Measurements from ENCODE around the gene ZFAND4.
"Not testable (repeated sequence)": the region's sequence is repeated elsewhere in the genome, so short reads cannot be mapped to it uniquely, and the experiment has no call there.

The ZFAND4 gene

DNA sequence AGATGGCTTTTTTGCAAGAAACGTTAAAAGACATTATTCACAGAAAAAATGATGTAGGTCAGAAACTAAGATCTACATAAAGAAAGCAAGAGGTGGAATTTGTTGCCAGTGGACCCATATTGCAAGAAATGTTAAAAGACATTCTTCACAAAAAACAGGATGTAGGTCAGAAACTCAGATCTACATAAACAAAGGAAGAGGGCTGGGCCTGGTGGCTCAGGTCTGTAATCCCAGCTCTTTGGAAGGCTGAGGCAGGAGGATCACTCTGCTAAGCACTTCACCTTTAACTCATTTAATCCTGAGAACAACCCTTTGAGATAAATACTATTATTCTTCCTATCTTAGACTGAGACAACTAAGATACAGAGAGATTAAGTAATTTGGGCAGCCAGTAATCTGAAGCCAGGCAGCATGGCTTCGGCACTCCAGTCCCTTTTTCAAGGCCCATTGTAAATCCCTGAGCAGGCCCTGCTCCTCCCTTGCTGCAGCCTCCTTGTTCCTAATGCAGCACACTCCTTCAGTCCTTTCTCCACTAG lies 11.6 kb downstream of the ZFAND4 start:
- no peak overlapping the region for H3K4me3 ChIP-seq (ENCODE audit: low read depth, low read length)
- TF ChIP-seq, protein P1, sequence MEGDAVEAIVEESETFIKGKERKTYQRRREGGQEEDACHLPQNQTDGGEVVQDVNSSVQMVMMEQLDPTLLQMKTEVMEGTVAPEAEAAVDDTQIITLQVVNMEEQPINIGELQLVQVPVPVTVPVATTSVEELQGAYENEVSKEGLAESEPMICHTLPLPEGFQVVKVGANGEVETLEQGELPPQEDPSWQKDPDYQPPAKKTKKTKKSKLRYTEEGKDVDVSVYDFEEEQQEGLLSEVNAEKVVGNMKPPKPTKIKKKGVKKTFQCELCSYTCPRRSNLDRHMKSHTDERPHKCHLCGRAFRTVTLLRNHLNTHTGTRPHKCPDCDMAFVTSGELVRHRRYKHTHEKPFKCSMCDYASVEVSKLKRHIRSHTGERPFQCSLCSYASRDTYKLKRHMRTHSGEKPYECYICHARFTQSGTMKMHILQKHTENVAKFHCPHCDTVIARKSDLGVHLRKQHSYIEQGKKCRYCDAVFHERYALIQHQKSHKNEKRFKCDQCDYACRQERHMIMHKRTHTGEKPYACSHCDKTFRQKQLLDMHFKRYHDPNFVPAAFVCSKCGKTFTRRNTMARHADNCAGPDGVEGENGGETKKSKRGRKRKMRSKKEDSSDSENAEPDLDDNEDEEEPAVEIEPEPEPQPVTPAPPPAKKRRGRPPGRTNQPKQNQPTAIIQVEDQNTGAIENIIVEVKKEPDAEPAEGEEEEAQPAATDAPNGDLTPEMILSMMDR (IDR thresholded peaks at IDR 0.05; ENCODE audit: low read depth, low read length), result no peak

DNA sequence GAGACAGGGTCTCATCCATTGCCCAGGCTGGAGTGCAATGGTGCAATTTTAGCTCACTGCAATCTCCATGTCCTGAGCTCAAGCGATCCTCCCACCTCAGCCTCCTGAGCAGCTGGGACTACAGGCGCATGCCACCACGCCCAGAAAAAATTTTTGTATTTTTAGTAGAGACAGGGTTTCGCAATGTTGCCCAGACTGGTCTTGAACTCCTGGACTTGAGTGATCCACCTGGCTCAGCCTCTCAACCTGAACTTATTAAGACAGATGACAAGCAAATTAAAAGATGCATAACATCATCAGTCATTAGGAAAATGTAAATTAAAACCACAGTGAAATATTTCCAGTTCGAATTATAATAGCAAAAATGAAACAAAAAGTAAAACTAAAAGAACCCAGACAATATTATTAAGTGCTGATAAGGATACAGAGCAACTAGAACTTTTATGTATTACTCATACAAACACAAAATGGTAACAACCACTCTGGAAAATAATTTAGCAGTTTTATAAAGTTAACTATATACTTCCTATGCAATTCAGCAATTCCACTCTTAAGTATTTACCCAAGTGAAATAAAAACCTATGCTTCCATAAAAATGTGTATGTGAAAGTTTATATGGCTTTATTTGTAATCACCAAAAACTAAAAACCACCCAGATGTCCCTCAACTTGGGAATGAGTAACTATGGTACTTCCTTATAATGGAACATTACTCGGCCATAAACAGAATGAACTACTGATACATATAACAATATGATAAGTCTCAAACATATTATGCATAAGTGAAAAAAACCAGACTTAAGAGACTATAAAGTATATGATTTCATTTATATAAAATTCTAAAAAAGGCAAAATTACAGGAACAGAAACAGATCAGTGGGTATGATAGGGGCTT lies 15.3 kb downstream of the ZFAND4 start:
- TF ChIP-seq, protein P1 (IDR thresholded peaks at IDR 0.05; ENCODE audit: low read depth, low read length), result no peak
- no peak overlapping the region for H3K4me3 ChIP-seq (ENCODE audit: low read depth, low read length)

DNA sequence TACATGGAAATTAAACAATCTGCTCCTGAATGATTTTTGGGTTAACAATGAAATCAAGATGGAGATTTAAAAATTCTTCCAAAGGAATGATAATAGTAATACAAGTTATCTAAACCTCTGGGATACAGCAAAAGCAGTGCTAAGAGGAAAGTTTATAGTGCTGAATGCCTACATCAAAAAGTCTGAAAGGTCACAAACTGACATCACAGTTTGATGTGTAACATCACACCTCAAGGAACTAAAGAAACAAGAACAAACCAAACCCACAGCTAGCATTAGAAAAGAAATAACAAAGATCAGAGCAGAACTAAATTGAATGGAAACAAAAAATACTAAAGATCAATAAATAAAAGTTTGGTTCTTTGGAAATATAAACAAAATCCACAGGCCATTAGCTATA lies 17.4 kb downstream of the ZFAND4 start:
- TF ChIP-seq, protein P1 (IDR thresholded peaks at IDR 0.05; ENCODE audit: low read depth, low read length), result no peak
- H3K4me3 ChIP-seq (ENCODE audit: low read depth, low read length), result no peak overlapping the region

DNA sequence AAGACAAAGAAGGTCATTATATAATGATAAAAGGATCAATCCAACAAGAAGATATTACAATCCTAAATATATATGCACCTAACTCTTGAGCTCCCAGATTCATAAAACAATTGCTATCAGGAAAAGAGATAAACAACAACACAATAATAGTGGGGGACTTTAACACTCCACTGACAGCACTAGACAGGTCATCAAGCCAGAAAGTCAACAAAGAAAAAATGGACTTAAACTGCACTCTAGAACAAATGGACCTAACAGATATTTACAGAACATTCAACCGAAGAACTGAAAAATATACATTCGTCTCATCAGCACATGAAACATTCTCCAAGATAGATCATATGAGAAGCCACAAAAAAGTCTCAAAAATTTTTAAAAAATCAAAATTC lies 17.8 kb downstream of the ZFAND4 start:
- H3K4me3 ChIP-seq (ENCODE audit: low read depth, low read length), result not testable (repeated sequence)

DNA sequence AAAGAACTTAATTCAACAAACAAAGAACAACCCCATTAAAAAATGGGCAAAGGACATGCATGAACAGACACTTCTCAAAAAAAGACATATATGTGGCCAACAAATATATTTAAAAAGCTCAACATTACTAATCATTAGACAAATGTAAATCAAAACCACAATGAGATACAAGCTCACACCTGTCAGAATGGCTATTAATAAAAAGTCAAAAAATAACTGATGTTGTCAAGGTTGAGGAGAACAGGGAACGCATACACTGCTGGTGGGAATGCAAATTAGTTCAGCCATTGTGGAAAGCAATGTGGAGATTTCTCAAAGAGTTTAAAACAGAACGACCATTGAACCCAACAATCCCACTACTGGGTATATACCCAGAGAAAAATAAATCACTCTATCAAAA lies 19.1 kb downstream of the ZFAND4 start:
- no peak overlapping the region for H3K4me3 ChIP-seq (ENCODE audit: low read depth, low read length)

DNA sequence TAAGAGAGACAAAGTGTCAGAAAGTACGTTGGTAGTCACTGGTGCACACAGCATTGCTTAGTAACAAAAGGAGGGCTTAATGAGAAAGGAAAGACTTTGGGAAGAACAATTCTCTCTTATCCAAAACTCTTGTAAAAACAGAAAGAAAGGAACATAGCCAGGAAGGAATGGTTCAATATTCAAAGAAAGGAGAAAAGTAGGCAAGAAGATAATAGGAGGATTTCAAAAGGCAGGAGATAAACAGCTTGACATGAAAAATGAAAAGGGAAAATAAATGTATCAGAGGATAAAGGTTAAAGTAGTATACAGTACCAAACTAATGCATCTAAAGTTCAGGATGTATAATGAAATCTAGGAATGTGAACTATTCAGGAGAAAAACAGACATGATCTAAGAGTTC lies 20.1 kb downstream of the ZFAND4 start:
- no peak overlapping the region for H3K4me3 ChIP-seq (ENCODE audit: low read depth, low read length)
- TF ChIP-seq, protein P1 (IDR thresholded peaks at IDR 0.05; ENCODE audit: low read depth, low read length), result no peak

More for the DNA sequence above, 19.1 kb downstream of the ZFAND4 start:
- TF ChIP-seq, protein P1 (IDR thresholded peaks at IDR 0.05; ENCODE audit: low read depth, low read length), result no peak

DNA sequence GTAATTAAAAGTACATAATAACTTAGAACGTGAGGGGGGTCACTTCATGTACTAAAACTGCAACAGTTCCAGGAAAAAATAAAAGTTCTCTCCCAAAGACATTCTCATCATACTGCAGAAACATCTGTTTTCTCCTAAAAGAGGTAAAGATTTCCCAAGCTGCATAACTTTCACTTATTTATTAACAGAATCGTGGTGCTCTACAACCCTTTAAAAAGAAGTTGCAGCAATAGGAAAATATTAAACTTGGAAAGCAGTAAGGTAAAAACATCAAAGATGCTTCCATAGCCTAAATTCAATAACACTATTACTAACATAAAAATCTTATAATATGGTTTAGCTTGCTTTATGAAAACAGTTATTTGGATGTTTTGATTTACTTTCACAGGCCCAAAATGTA lies 23.3 kb downstream of the ZFAND4 start:
- no peak overlapping the region for H3K4me3 ChIP-seq (ENCODE audit: low read depth, low read length)
- TF ChIP-seq, protein P1 (IDR thresholded peaks at IDR 0.05; ENCODE audit: low read depth, low read length), result no peak

All from WI38 (cell line).